K562 (cell line): ENCODE measurements around the gene PLD1. TPM values are rescaled to one million over a fixed set of nuclear protein-coding genes. Genes with fewer than 3 reads are reported as not detected.

Experiments used
- ATAC-seq: fragments of 200-7000 bp; cut with Tn5 transposase; 3 replicates; pipeline ENCODE4 v1.9.1; 2020; ENCODE audit warnings: moderate library complexity
- BruUV-seq: library from RNA; stranded (reverse); fragments of 400-500 nt; replicated peaks from 2 replicates; lab custom pipeline; 2021; lab: Mats Ljungman, UMichigan
- CTCF ChIA-PET: fragments of 300-600 bp; formaldehyde crosslinking; extraction: SDS; loops from one replicate; lab custom pipeline; 2021; ENCODE audit warnings: low intra/inter-chr PET ratio; lab: Yijun Ruan, JAX
- POLR2A ChIA-PET: fragments of 300-600, 350-650 bp; sonication (Branson Sonifier 250); formaldehyde crosslinking; extraction: SDS; loops from one replicate; lab custom pipeline; 2021; ENCODE audit warnings: antibody characterized with exemption, inconsistent platforms; lab: Yijun Ruan, JAX
- DNase-seq, 4 experiments: peaks; one replicate each; pipeline versions ENCODE4 v3.0.0 to v3.0.0-alpha.2; 2011 to 2018; ENCODE audit warnings: low spot score in 3 of 4, mixed read lengths in 3 of 4; ENCODE audit errors: extremely low read depth in 1 of 4
- FAIRE-seq: peaks from 2 replicates; lab custom pipeline; 2011; peaks lifted over from hg19 to GRCh38; lab: Jason Lieb, UNC
- H2AFZ ChIP-seq: 2 replicates; pipeline ENCODE4 v1.6.0; 2011; ENCODE audit warnings: low read depth, low read length, control low read depth, inconsistent platforms
- H3K27ac ChIP-seq: fragments of 200-600 bp; 3 replicates; pipeline ENCODE4 v1.8.0; 2011; ENCODE audit warnings: low read depth, mild to moderate bottlenecking, control low read depth, inconsistent platforms, low read length, moderate library complexity, mixed read lengths; ENCODE audit errors: extremely low read depth
- H3K27me3 ChIP-seq, 2 experiments: fragments of 300-600 bp in 1 of 2; 2 replicates in 1 of 2; 3 replicates in 1 of 2; pipeline versions ENCODE4 v1.6.0 to v1.8.0; 2011; ENCODE audit warnings: inconsistent platforms in 2 of 2, low read length in 2 of 2, mild to moderate bottlenecking in 1 of 2, mixed read lengths in 1 of 2, moderate library complexity in 1 of 2; ENCODE audit not compliant: control insufficient read depth in 2 of 2, insufficient read depth in 2 of 2
- H3K36me3 ChIP-seq: fragments of 300-600 bp; 3 replicates; pipeline ENCODE4 v1.8.0; 2011; ENCODE audit warnings: mild to moderate bottlenecking, low read length, inconsistent platforms; ENCODE audit not compliant: control insufficient read depth, insufficient read depth
- H3K4me1 ChIP-seq, 2 experiments: fragments of 200-600 bp in 1 of 2; replicated peaks in 1 of 2; 2 replicates in 1 of 2; 3 replicates in 1 of 2; pipeline versions ENCODE4 v1.5.1 to v1.8.0; 2011; ENCODE audit warnings: inconsistent platforms in 2 of 2, low read length in 2 of 2, mild to moderate bottlenecking in 1 of 2, mixed read lengths in 1 of 2, moderate library complexity in 1 of 2; ENCODE audit not compliant: control insufficient read depth in 2 of 2, insufficient read depth in 2 of 2
- H3K4me2 ChIP-seq: 2 replicates; pipeline ENCODE4 v1.6.1; 2011; ENCODE audit warnings: low read length, control low read depth, inconsistent platforms, mixed read lengths; ENCODE audit not compliant: insufficient read depth
- H3K4me3 ChIP-seq: fragments of 200-600 bp; sonication (generic), shearing (Covaris generic); 2 replicates; pipeline ENCODE4 v1.5.1; 2016; ENCODE audit warnings: control low read depth, inconsistent platforms
- H3K79me2 ChIP-seq: fragments of 200-600 bp; 3 replicates; pipeline ENCODE4 v1.8.0; 2011; ENCODE audit warnings: low read length, inconsistent platforms; ENCODE audit not compliant: control insufficient read depth, insufficient read depth
- H3K9ac ChIP-seq, 2 experiments: 2 replicates each; pipeline versions ENCODE4 v1.6.0 to v1.6.1; 2011; ENCODE audit warnings: low read depth in 2 of 2, low read length in 2 of 2, control low read depth in 1 of 2, inconsistent platforms in 1 of 2, mild to moderate bottlenecking in 1 of 2, mixed read lengths in 1 of 2; ENCODE audit not compliant: insufficient read depth in 1 of 2
- H3K9me1 ChIP-seq: one replicate; pipeline ENCODE4 v1.6.0; 2011; ENCODE audit warnings: inconsistent platforms, mild to moderate bottlenecking, low read length, moderate library complexity; ENCODE audit not compliant: control insufficient read depth, insufficient read depth
- H3K9me3 ChIP-seq: replicated peaks from 2 replicates; pipeline ENCODE4 v1.5.1; 2011; ENCODE audit warnings: low read depth, low read length, inconsistent platforms; ENCODE audit not compliant: control insufficient read depth, insufficient read depth
- H4K20me1 ChIP-seq: replicated peaks from 2 replicates; pipeline ENCODE4 v1.6.1; 2011; ENCODE audit warnings: low read length, inconsistent platforms, mixed read lengths; ENCODE audit not compliant: control insufficient read depth, insufficient read depth
- BDP1 ChIP-seq: IDR thresholded peaks from 3 replicates; pipeline ENCODE4 v1.6.1; 2011; ENCODE audit not compliant: insufficient read length, insufficient read depth
- CHAMP1 ChIP-seq: fragments of 450-650 bp; IDR thresholded peaks from 2 replicates; pipeline ENCODE4 v1.6.1; 2016; ENCODE audit warnings: mild to moderate bottlenecking
- GABPB2 ChIP-seq: fragments of 250-450 bp; sonication (Bioruptor Pico); conservative IDR thresholded peaks from 2 replicates; pipeline ENCODE4 v1.5.1; 2021; ENCODE audit warnings: mild to moderate bottlenecking
- NRF1 ChIP-seq, 2 experiments: fragments of 450-650 bp; IDR thresholded peaks in 1 of 2; conservative IDR thresholded peaks in 1 of 2; 2 replicates each; pipeline ENCODE4 v1.6.1; 2014; ENCODE audit warnings: mild to moderate bottlenecking in 2 of 2
- PTTG1 ChIP-seq: fragments of 450-650 bp; IDR thresholded peaks from 2 replicates; pipeline ENCODE4 v1.6.1; 2016; ENCODE audit warnings: low read depth, mild to moderate bottlenecking, missing genetic modification characterization, missing compliant biosample characterization
- SAFB ChIP-seq: fragments of 200-400 bp; formaldehyde crosslinking; IDR thresholded peaks from 2 replicates; pipeline ENCODE4 v1.6.1; 2017; ENCODE audit warnings: low read depth, low read length, borderline replicate concordance
- SMARCB1 ChIP-seq: IDR thresholded peaks from 2 replicates; pipeline ENCODE4 v1.6.1; 2011; ENCODE audit warnings: improper control_type of control experiment, low read depth; ENCODE audit not compliant: insufficient read length
- TEAD1 ChIP-seq, 2 experiments: fragments of 450-650 bp in 1 of 2; sonication (generic) in 1 of 2; formaldehyde crosslinking; IDR thresholded peaks; 2 replicates each; pipeline versions ENCODE4 v1.4.0 to v1.8.0; 2020 to 2022; ENCODE audit warnings: mild to moderate bottlenecking in 2 of 2, missing genetic modification reagents in 1 of 2
- ZNF3 ChIP-seq: fragments of 250-450 bp; sonication (Bioruptor Pico); IDR thresholded peaks from 2 replicates; pipeline ENCODE4 v1.5.0; 2021; ENCODE audit warnings: mild to moderate bottlenecking, moderate library complexity
- ZNF592 ChIP-seq: fragments of 450-650 bp; IDR thresholded peaks from 2 replicates; pipeline ENCODE4 v1.6.1; 2017; ENCODE audit warnings: antibody characterized with exemption, mild to moderate bottlenecking
- ZNF655 ChIP-seq: fragments of 250-450 bp; sonication (Bioruptor Pico); IDR thresholded peaks from 2 replicates; pipeline ENCODE4 v1.5.0; 2021
- ZNF699 ChIP-seq: fragments of 250-450 bp; sonication (Bioruptor Pico); IDR thresholded peaks from 2 replicates; pipeline ENCODE4 v1.8.0; 2021; ENCODE audit warnings: mild to moderate bottlenecking, moderate library complexity; ENCODE audit not compliant: insufficient replicate concordance
- ZNF717 ChIP-seq: fragments of 250-450 bp; sonication (Bioruptor Pico); IDR thresholded peaks from 2 replicates; pipeline ENCODE4 v1.5.0; 2021
- ZNF830 ChIP-seq: fragments of 250-450 bp; sonication (Bioruptor Pico); IDR thresholded peaks from 2 replicates; pipeline ENCODE4 v1.5.0; 2021; ENCODE audit warnings: mild to moderate bottlenecking
- WGBS: fragments of 100-300 bp; shearing (Covaris generic); methylation state at CpG from one replicate; pipeline ENCODE4 v1.1.6; 2016; ENCODE audit warnings: low coverage, mixed read lengths; ENCODE audit not compliant: insufficient coverage; ENCODE audit errors: missing lambda C conversion rate; 5-methylcytosine and 5-hydroxymethylcytosine counted together
- in situ Hi-C: fragments of 300-500 bp; cut with MboI; formaldehyde crosslinking; loops from 4 replicates; pipeline ENCODE4 v1.15.0; 2018; ENCODE audit warnings: inconsistent platforms, mixed read lengths
- intact Hi-C: fragments of 100-400 bp; cut with micrococcal nuclease; formaldehyde crosslinking; loops from 2 replicates; pipeline ENCODE4 v1.14.2; 2022
- polyA plus RNA-seq, 8 experiments: library from polyadenylated mRNA; depleted of rRNA in 4 of 8; stranded (reverse) in 5 of 8; unstranded in 3 of 8; fragments of >200 nt; fragmentation: Nextera tagmentation in 2 of 8; fragmentation: Illumina TruSeq in 1 of 8; extraction: Ambion mirVana in 2 of 8; extraction: Trizol in 1 of 8; gene quantifications; 2 replicates each; pipeline versions ENCODE4 v1.2.1 to v1.2.3, GENCODE V29; 2011 to 2014; ENCODE audit warnings: inconsistent platforms in 1 of 8, missing spikeins in 1 of 8
- total RNA-seq, 7 experiments: library from RNA; depleted of rRNA in 6 of 7; stranded (reverse); fragments of >200 nt in 6 of 7; fragmentation: Illumina TruSeq in 2 of 7; extraction: Trizol in 2 of 7; gene quantifications; 2 replicates each; pipeline versions ENCODE4 v1.2.1 to v1.2.3, GENCODE V29; 2011 to 2021; ENCODE audit warnings: low replicate concordance in 1 of 7

PLD1 gene
- total and polyA plus RNA-seq, 9 of the 15 experiments (the other 6 are each of a cell fraction or from before 2014, with no cell fraction given), result 8.4 to 26.1 (median 18.6) TPM

GRCh38 chr3:171774521-171774920, 35.8 kb downstream of the PLD1 start:
- no peak overlapping the region for H3K4me2 ChIP-seq
- WGBS, result 70% methylated on average over 6 of the region's 6 CpGs
- H3K79me2 ChIP-seq, result peaks cover 8% of the 10 kb centered on the region; the same call in 2 of the 3 replicates
- ATAC-seq (no peak), FAIRE-seq (no peak), DNase-seq (no peak)
- no peaks in the 10 kb centered on the region for H3K27me3 ChIP-seq
- H2AFZ ChIP-seq, result no peak overlapping the region
- in situ Hi-C loops, result no loop called here
- peaks cover 0 to 6% of the 10 kb centered on the region in 2 experiments; a peak in 2 of 5 replicates for H3K4me1 ChIP-seq
- H3K4me3 ChIP-seq, result no peak overlapping the region
- POLR2A ChIA-PET, result interaction anchor here (1.2 kb wide), 1 partner anchor 265 kb away, joined by 3 read pairs; the partner anchor contains the start of gene FNDC3B
- no TSS peak for BruUV-seq
- CTCF ChIA-PET, result no interaction called here
- H3K27ac ChIP-seq, result no peak overlapping the region
- no peaks in the 10 kb centered on the region for H4K20me1 ChIP-seq
- intact Hi-C loops, result loop anchor here (5.0 kb wide), 4 partner anchors 72 to 822 kb away; no protein-coding TSS in a partner anchor
- H3K9ac ChIP-seq, result peak overlapping the region in 1 of 2 experiments; percentile 53; a peak in 1 of 4 replicates
- no peaks in the 10 kb centered on the region for H3K36me3 ChIP-seq
- no peaks in the 10 kb centered on the region for H3K9me3 ChIP-seq
- no peaks in the 10 kb centered on the region for H3K9me1 ChIP-seq
- TF ChIP-seq ZNF3 (no peak), TEAD1 (CRISPR knock-in tag; IDR thresholded peaks at IDR 0.05) (no peak), CHAMP1 (no peak), ZNF592 (no peak), GABPB2 (no peak), SMARCB1 (no peak), ZNF717 (CRISPR knock-in tag) (no peak), SAFB (no peak), ZNF699 (CRISPR knock-in tag) (no peak), PTTG1 (no peak), ZNF655 (no peak), NRF1 (conservative IDR thresholded peaks at IDR 0.05 in 1 of 2, IDR thresholded peaks at IDR 0.05 in 1 of 2) (no peak), ZNF830 (CRISPR knock-in tag) (no peak), BDP1 (no peak)
